ENCODE measurements around the gene BST1. TPM values are rescaled to one million over a fixed set of nuclear protein-coding genes. Genes with fewer than 3 reads are reported as not detected.
A peak's percentile ranks its signal among the peaks of the same experiment; 100 is the strongest.

Gene BST1
- total RNA-seq, 1 experiment from 2014 or later, result 0.41 TPM

- no peak for DNase-seq
- no peak for TF ChIP-seq CTCF (IDR thresholded peaks at IDR 0.05; ENCODE audit: insufficient read depth in 1 of 2, low read depth in 1 of 2, low read length in 1 of 2, severe bottlenecking in 1 of 2, unreplicated experiment in 1 of 2)
- Mint-ChIP-seq H3K27me3 (ENCODE audit: insufficient read depth, unreplicated experiment) (no peaks in the 10 kb centered on the region), H3K4me3 (ENCODE audit: unreplicated experiment) (peak overlapping the region; percentile 95), H3K36me3 (ENCODE audit: insufficient read depth, unreplicated experiment) (peaks cover 25% of the 10 kb centered on the region), H3K27ac (ENCODE audit: unreplicated experiment) (peak overlapping the region; percentile 97), H3K9me3 (ENCODE audit: unreplicated experiment) (no peaks in the 10 kb centered on the region), H3K4me1 (ENCODE audit: low read depth, unreplicated experiment) (peaks cover 33% of the 10 kb centered on the region)
- no TSS peak for BruUV-seq (replicated peaks)
- peak overlapping the region; percentile 60 for H3K4me3 ChIP-seq (ENCODE audit: low read depth, low read length)
- no peaks in the 10 kb centered on the region for H3K9me3 ChIP-seq
- intact Hi-C loops (cut with micrococcal nuclease; ENCODE audit: unreplicated experiment), result no loop called here
- CTCF ChIA-PET, result interaction anchor here (0.6 to 1.1 kb wide), 3 partner anchors 8 to 296 kb away, joined by 3 to 6 read pairs (median 5); no protein-coding TSS in a partner anchor
- H3K27me3 ChIP-seq (replicated peaks; ENCODE audit: control insufficient read depth, insufficient read depth, low read length), result no peaks in the 10 kb centered on the region
- POLR2A ChIA-PET, result interaction anchor here (1.0 to 2.0 kb wide), 2 partner anchors 27 to 203 kb away, joined by 3 to 6 read pairs; partner anchors contain the start of gene FBXL5
- peaks cover 32% of the 10 kb centered on the region for H3K4me1 ChIP-seq
- H3K36me3 ChIP-seq (ENCODE audit: control insufficient read depth, insufficient read depth, low read length), result no peaks in the 10 kb centered on the region
Measured at GRCh38 chr4:15682242-15683142, 20.4 kb upstream of the BST1 start.

GRCh38 chr4:15683143-15683495 lies 19.7 kb upstream of the BST1 start:
- BruUV-seq (replicated peaks), result no TSS peak
- DNase-seq, result no peak
- no peaks in the 10 kb centered on the region for H3K27me3 Mint-ChIP-seq (ENCODE audit: insufficient read depth, unreplicated experiment)
- H3K36me3 Mint-ChIP-seq (ENCODE audit: insufficient read depth, unreplicated experiment), result peaks cover 31% of the 10 kb centered on the region
- no peak for TF ChIP-seq CTCF (IDR thresholded peaks at IDR 0.05; ENCODE audit: insufficient read depth in 1 of 2, low read depth in 1 of 2, low read length in 1 of 2, severe bottlenecking in 1 of 2, unreplicated experiment in 1 of 2)
- H3K4me3 Mint-ChIP-seq (ENCODE audit: unreplicated experiment), result peak overlapping the region; percentile 95
- peak overlapping the region; percentile 97 for H3K27ac Mint-ChIP-seq (ENCODE audit: unreplicated experiment)
- no peaks in the 10 kb centered on the region for H3K36me3 ChIP-seq (ENCODE audit: control insufficient read depth, insufficient read depth, low read length)
- H3K27me3 ChIP-seq (replicated peaks; ENCODE audit: control insufficient read depth, insufficient read depth, low read length), result no peaks in the 10 kb centered on the region
- POLR2A ChIA-PET, result no interaction called here
- intact Hi-C loops (cut with micrococcal nuclease; ENCODE audit: unreplicated experiment), result no loop called here
- H3K4me3 ChIP-seq (ENCODE audit: low read depth, low read length), result peak overlapping the region; percentile 0; the same call in 1 of the 2 replicates
- CTCF ChIA-PET, result interaction anchor here (0.6 kb wide), 1 partner anchor 295 kb away, joined by 6 read pairs; no protein-coding TSS in a partner anchor
- H3K4me1 Mint-ChIP-seq (ENCODE audit: low read depth, unreplicated experiment), result peaks cover 29% of the 10 kb centered on the region
- no peaks in the 10 kb centered on the region for H3K9me3 Mint-ChIP-seq (ENCODE audit: unreplicated experiment)
- peaks cover 28% of the 10 kb centered on the region for H3K4me1 ChIP-seq
- H3K9me3 ChIP-seq, result no peaks in the 10 kb centered on the region

GRCh38 chr4:15684498-15684897 lies 18.4 kb upstream of the BST1 start:
- no peak overlapping the region for H3K27ac Mint-ChIP-seq (ENCODE audit: unreplicated experiment)
- no peak for TF ChIP-seq CTCF (IDR thresholded peaks at IDR 0.05; ENCODE audit: insufficient read depth in 1 of 2, low read depth in 1 of 2, low read length in 1 of 2, severe bottlenecking in 1 of 2, unreplicated experiment in 1 of 2)
- H3K36me3 ChIP-seq (ENCODE audit: control insufficient read depth, insufficient read depth, low read length), result no peaks in the 10 kb centered on the region; the same call in 1 of the 2 replicates
- BruUV-seq (replicated peaks), result no TSS peak
- H3K4me1 Mint-ChIP-seq (ENCODE audit: low read depth, unreplicated experiment), result peaks cover 28% of the 10 kb centered on the region
- no peaks in the 10 kb centered on the region for H3K27me3 ChIP-seq (replicated peaks; ENCODE audit: control insufficient read depth, insufficient read depth, low read length)
- H3K4me3 Mint-ChIP-seq (ENCODE audit: unreplicated experiment), result no peak overlapping the region
- no peaks in the 10 kb centered on the region for H3K9me3 ChIP-seq
- H3K27me3 Mint-ChIP-seq (ENCODE audit: insufficient read depth, unreplicated experiment), result no peaks in the 10 kb centered on the region
- no peaks in the 10 kb centered on the region for H3K9me3 Mint-ChIP-seq (ENCODE audit: unreplicated experiment)
- DNase-seq, result no peak
- H3K36me3 Mint-ChIP-seq (ENCODE audit: insufficient read depth, unreplicated experiment), result peaks cover 37% of the 10 kb centered on the region
- H3K4me3 ChIP-seq (ENCODE audit: low read depth, low read length), result no peak overlapping the region
- intact Hi-C loops (cut with micrococcal nuclease; ENCODE audit: unreplicated experiment), result no loop called here
- CTCF ChIA-PET, result no interaction called here
- peaks cover 29% of the 10 kb centered on the region for H3K4me1 ChIP-seq
- POLR2A ChIA-PET, result no interaction called here
